NCI-H146 (cell line): ENCODE results near the gene ROR1.
"Not testable (repeated sequence)": the region's sequence is repeated elsewhere in the genome, so short reads cannot be mapped to it uniquely, and the experiment has no call there.

ENCODE experiments used
- DNase-seq: peaks from one replicate; lab custom pipeline; 2025; lab: John Stamatoyannopoulos, UW

ROR1 gene

GRCh38 chr1:63793741-63794240 lies 20.0 kb downstream of the ROR1 start:
- DNase-seq: no peak

DNA sequence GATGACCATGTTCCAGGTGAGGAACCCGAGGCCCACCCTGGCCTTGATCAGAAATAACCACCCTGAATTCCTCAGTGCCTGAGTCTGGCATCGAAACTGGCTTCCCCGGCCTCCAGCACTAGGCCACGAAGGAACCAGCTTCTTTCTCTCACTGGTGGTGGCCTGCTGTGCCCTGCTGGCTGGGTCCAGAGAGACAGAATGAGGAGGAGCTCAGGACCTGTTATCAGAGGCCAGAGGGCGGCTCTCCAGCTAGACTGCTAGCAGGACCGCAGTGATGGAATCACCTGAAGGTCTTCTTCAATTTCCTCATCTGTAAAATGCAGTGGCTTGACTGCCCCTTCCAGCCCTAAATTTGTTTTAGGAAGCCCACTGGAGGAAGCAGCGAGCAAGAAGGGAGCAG lies 20.5 kb downstream of the ROR1 start:
- DNase-seq: no peak

GRCh38 chr1:63794939-63795378 lies 21.1 kb downstream of the ROR1 start:
- no peak for DNase-seq

DNA sequence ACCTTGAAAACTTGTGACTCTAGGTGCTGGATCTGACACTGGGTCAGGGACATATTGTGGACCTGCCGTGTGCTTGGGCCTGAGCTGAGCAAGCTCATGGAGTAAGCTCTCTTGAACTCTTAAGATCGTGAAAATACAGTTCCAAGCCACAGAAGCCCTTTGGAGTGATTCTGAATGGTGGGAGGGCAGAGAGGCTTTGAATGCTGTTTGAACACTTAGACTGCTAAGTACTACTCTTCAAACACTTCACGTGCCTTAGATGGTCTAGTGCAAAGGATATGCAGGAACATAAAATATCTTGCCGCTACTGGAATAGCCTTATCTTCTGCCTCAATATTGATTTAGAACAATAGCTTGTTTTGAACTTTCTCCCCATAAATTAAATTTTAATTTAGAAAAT lies 21.6 kb downstream of the ROR1 start:
- no peak for DNase-seq

DNA sequence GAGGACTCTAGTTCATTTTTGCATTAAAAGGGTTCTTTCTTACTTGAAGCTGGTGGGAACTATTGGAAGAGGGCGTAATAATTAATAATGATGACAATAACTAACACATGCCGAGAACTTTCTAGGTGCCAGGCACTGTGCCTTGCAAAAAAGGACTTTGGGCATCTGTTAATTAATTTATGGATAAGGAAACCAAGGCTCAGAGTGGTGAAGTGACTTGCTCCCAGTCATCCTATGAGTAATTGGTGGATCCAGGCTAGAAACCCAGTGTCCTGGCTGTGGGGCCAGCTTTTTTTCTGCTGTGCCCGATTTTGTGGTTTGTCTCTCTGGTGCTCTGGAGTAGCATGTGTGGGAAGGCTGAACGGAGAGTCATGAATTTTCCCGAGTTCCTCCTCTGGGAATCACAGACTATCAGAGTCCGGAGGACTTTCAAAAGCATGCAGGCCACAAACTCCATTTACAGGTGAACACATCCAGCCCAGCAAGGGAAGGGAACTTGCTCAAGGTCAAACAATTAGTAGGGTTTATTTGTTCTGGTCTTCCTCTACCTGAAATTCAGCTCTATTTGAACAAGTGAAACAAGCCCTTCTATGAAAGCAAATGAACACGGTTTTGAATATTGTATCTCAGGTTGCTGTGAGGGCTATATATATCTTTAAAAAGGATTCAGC lies 23.4 kb downstream of the ROR1 start:
- DNase-seq: no peak

GRCh38 chr1:63798284-63798683 lies 24.5 kb downstream of the ROR1 start:
- no peak for DNase-seq

GRCh38 chr1:63799307-63799706 lies 25.5 kb downstream of the ROR1 start:
- DNase-seq: no peak

DNA sequence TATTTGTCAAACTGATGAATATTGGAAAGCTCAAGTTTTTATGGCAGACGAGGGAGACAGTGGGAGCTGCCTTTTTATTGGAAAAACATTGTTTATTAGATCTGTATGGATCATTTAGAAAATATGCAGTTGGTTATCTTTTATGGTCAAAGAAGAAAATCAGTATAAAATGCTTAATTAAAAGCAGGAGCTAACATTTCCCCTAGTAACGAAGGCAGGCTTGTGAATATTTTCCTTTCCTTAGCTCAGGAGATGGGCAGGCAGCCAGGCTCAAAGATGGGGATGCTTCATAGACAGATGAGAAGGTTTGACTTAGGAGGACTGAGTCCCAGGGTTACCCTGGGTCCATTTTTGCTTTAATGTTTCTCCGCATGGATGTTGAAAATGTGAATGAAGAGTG lies 26.0 kb downstream of the ROR1 start:
- no peak for DNase-seq

GRCh38 chr1:63802109-63802508 lies 28.3 kb downstream of the ROR1 start:
- DNase-seq: no peak

DNA sequence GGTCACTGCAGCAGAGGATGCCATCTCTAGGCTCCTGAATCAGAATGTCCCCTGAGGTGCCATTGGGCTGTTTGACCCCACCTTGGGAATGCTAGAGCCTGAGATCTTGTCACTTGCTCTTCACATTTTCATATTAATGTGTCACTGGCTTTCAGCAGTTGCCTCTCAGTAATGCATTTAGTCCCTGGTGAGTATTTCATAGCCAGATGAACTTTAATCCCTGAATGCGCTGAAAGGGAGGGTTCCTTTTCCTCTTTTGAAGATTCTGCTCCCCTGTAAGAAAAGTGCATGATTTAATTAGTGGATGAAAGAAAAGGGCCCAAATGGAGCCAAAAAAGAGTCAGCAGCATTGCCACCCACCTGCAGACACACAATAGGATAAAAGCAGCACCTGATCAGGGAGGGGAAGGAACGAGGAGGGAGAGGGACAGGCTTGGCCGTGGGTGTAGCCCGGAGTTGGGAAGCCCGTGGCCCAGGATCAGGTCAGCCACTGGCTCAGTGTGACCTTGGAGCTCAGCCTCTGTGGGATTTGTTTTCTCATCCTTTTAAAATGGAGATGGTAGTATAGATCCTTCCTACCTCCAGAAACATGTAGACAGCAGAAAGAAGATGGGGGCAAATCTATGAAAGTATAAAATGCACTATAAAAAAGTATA lies 31.1 kb downstream of the ROR1 start:
- DNase-seq: no peak

DNA sequence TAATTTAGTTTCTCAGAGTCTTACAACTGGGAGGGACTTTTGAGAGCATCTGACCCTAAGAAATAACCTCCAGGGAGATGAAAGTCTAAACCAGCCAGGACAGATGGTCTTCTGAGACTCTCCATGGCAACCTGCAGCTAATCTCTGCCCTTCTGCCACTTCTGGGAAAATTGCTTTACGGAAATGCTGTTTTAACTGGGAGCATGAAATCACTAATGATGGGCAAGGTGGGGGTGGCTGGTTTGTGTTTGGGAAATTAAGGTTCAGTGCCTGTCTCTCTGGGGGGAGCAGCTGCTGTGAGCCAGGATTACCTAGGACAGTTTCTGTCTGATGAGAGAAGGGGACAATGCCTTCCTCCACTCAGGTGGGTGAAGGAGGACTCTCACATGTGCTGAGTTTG lies 33.2 kb downstream of the ROR1 start:
- no peak for DNase-seq

GRCh38 chr1:63810936-63811469 lies 37.2 kb downstream of the ROR1 start:
- DNase-seq: no peak

- DNase-seq: no peak
These were observed 38.4 kb downstream of the ROR1 start for GRCh38 chr1:63812071-63812700.

DNA sequence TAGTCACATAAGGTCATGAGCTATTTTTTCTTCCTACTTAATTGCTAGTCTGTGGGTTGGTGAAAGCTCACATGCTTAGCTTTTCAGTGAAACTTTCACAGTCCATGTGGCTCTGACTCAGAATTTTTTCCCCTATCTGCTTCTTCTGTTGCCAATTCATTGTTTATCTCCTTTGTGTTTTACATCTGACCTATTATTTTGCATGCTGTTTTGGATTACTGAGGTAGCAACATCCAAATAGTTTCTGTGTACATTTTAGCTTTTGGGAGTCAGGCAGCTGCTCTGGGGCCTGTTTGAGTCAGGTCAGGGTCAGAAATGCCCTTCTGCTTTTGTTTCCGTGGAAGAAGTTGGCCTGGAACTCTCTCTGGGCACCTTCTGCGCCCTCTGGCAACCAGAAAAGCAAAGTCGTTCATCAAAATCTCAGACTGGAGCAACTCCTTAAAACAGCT lies 40.0 kb downstream of the ROR1 start:
- no peak for DNase-seq

DNA sequence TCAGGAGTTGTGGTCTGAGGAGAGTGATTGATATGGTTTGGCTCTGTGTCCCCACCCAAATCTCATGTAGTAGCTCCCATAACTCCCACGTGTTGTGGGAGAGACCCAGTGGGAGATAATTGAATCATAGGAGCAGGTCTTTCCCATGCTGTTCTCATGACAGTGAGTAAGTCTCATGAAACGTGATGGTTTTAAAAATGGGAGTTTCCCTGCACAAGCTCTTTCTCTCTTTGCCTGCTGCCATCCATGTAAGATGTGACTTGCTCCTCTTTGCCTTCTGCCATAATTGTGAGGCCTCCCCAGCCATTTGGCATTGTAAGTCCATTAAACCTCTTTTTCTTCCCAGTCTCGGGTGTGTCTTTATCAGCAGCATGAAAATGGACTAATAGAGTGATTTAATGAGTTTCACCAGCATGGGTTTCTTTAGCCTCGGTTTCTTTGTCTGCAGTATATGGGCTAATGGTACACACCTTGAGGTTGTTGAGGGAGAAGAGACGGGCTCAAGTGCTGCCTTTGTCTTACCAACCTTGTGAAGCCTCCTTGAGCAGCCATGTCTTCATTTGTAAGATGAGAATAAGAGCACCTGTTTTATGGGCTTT lies 42.5 kb downstream of the ROR1 start:
- DNase-seq: not testable (repeated sequence)

DNA sequence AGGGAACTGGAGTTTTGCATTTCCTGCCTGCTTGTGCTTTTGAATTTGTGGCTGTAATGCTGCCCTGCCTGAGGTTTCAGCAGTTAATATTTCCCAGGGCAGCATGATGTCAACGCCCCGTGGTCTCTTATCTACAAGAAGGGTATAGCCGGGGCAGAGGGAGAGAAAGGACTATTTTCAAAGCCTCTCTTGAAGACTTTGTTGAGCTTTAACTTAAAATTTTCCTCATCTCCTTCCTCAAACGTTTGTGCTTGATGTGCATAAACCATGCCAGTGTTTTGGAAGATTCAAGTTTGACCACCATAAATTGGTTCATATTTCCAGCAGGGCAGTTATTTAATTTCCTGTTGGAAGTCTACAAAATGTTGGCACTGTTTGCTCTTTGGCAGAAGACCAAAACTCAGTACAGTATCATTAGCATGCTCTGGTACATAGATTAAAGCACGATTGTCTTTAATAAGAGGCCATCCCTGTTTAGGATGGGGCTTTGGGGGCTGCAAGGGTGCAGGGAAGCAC lies 43.4 kb downstream of the ROR1 start:
- no peak for DNase-seq

GRCh38 chr1:63817700-63818099 lies 43.9 kb downstream of the ROR1 start:
- DNase-seq: no peak

GRCh38 chr1:63818567-63819325 lies 44.9 kb downstream of the ROR1 start:
- DNase-seq: no peak

DNA sequence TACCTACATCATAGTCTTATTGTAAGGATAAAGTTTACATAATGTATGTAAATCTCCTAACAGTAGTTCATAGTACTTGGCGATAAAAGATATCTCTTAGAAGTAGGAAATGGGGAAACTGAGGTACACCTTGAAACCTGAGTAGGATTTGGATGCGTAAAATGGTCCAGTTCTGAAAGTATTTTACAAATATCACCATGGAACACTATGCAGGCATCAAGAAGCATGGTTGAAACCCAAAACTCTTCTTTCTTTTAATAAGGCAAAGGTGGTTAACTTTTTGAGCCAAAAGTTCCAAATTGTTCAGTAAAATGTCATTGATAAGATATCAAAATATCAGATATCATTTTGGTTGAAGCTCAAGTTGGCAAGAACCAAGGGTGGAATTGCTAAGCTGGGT lies 46.0 kb downstream of the ROR1 start:
- DNase-seq: no peak

- no peak for DNase-seq
These were observed 47.5 kb downstream of the ROR1 start for GRCh38 chr1:63821091-63822005.
